ENCODE results near the gene LIG3. TPM values are rescaled to one million over a fixed set of nuclear protein-coding genes. Genes with fewer than 3 reads are reported as not detected.

The LIG3 gene
- total and polyA plus RNA-seq, 2 of the 13 experiments (the other 11 are each of a cell fraction or from before 2014, with no cell fraction given), result 34.4 to 36.2 TPM

DNA sequence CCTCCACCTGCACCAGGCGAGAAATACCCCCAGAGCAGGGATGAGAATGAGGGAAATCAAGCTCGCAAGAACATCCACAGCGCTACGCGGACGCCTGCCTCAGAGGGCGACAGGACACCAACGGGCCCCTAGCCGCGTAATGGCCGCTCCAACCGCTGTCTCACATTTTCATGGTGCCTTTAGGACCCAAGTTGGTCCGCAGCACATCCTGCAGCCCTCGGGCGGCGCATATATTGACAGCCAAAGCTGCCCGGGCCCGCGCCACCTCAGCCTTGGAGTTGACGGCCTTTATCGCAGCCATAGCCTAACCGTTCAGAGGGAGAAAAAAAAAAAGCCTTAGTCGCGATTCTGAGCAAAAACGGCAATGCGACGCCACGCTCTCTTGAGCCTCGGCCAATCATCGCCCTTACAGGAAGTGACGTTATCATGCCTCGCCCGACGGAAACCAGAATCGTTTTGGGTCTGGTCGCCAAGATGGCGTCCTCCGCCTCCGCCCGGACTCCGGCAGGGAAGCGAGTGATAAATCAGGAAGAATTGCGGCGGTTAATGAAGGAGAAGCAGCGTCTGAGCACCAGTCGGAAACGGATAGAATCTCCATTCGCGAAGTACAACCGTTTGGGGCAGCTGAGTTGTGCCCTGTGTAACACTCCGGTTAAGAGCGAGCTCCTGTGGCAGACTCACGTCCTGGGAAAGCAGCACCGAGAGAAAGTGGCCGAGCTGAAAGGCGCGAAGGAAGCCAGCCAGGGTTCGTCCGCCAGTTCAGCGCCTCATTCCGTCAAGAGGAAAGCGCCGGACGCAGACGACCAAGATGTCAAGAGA is 19.0 kb upstream of the LIG3 start, which contains the start of the genes CCT6B and ZNF830 (continued):
- TF ChIP-seq, protein P1, sequence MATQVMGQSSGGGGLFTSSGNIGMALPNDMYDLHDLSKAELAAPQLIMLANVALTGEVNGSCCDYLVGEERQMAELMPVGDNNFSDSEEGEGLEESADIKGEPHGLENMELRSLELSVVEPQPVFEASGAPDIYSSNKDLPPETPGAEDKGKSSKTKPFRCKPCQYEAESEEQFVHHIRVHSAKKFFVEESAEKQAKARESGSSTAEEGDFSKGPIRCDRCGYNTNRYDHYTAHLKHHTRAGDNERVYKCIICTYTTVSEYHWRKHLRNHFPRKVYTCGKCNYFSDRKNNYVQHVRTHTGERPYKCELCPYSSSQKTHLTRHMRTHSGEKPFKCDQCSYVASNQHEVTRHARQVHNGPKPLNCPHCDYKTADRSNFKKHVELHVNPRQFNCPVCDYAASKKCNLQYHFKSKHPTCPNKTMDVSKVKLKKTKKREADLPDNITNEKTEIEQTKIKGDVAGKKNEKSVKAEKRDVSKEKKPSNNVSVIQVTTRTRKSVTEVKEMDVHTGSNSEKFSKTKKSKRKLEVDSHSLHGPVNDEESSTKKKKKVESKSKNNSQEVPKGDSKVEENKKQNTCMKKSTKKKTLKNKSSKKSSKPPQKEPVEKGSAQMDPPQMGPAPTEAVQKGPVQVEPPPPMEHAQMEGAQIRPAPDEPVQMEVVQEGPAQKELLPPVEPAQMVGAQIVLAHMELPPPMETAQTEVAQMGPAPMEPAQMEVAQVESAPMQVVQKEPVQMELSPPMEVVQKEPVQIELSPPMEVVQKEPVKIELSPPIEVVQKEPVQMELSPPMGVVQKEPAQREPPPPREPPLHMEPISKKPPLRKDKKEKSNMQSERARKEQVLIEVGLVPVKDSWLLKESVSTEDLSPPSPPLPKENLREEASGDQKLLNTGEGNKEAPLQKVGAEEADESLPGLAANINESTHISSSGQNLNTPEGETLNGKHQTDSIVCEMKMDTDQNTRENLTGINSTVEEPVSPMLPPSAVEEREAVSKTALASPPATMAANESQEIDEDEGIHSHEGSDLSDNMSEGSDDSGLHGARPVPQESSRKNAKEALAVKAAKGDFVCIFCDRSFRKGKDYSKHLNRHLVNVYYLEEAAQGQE (IDR thresholded peaks at IDR 0.05; ENCODE audit: borderline replicate concordance in 1 of 2, low read depth in 1 of 2, low read length in 2 of 2), result no peak; a peak in 1 of 4 replicates
- TF ChIP-seq ZKSCAN8 (CRISPR knock-in tag; IDR thresholded peaks at IDR 0.05; ENCODE audit: borderline replicate concordance) (peak; percentile 36; the same call in 1 of the 2 replicates), AGO1 (IDR thresholded peaks at IDR 0.05; ENCODE audit: low read depth, low read length, poor library complexity, severe bottlenecking) (no peak), ZNF737 (CRISPR knock-in tag; IDR thresholded peaks at IDR 0.05; ENCODE audit: borderline replicate concordance) (no peak), ZFP41 (CRISPR knock-in tag; IDR thresholded peaks at IDR 0.05; ENCODE audit: borderline replicate concordance) (no peak), SNRNP70 (IDR thresholded peaks at IDR 0.05; ENCODE audit: low read depth, low read length) (no peak), ZNF777 (CRISPR knock-in tag; IDR thresholded peaks at IDR 0.05) (no peak; the same call in 1 of the 2 replicates)
- TF ChIP-seq, protein P2, sequence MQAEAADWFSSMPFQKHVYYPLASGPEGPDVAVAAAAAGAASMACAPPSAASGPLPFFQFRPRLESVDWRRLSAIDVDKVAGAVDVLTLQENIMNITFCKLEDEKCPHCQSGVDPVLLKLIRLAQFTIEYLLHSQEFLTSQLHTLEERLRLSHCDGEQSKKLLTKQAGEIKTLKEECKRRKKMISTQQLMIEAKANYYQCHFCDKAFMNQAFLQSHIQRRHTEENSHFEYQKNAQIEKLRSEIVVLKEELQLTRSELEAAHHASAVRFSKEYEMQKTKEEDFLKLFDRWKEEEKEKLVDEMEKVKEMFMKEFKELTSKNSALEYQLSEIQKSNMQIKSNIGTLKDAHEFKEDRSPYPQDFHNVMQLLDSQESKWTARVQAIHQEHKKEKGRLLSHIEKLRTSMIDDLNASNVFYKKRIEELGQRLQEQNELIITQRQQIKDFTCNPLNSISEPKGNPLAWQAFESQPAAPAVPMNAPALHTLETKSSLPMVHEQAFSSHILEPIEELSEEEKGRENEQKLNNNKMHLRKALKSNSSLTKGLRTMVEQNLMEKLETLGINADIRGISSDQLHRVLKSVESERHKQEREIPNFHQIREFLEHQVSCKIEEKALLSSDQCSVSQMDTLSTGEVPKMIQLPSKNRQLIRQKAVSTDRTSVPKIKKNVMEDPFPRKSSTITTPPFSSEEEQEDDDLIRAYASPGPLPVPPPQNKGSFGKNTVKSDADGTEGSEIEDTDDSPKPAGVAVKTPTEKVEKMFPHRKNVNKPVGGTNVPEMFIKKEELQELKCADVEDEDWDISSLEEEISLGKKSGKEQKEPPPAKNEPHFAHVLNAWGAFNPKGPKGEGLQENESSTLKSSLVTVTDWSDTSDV (CRISPR knock-in tag; IDR thresholded peaks at IDR 0.05), result peak; percentile 87; the same call in 1 of the 2 replicates
- TF ChIP-seq, protein P3, sequence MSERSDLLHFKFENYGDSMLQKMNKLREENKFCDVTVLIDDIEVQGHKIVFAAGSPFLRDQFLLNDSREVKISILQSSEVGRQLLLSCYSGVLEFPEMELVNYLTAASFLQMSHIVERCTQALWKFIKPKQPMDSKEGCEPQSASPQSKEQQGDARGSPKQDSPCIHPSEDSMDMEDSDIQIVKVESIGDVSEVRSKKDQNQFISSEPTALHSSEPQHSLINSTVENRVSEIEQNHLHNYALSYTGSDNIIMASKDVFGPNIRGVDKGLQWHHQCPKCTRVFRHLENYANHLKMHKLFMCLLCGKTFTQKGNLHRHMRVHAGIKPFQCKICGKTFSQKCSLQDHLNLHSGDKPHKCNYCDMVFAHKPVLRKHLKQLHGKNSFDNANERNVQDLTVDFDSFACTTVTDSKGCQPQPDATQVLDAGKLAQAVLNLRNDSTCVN (CRISPR knock-in tag; IDR thresholded peaks at IDR 0.05; ENCODE audit: borderline replicate concordance), result no peak

All from HepG2 (cell line).